ENCODE results near the gene CCDC196.

Gene CCDC196

DNA sequence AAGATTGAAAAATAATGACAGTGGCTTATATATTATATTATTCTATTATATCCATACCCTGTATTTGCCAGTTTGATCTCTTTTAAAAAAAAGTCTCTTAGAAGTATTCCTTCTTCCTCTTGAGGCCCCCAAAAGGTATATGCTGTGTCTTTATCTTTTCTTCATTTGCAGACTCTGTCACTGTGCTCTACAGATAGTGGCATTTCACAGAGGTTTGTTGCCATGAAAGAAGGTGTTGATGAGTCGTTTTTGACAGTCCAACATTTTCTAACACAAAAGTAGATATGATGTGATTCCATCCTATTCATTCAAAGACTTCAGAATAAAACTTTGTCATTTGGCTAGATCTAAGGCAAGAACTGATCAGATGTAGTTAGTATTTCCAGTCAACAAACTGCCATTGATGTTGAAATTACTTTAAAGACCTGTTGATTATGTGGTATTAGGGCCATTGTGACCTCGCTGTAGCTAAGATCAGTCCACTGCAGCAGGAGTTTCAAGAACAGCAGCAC, at the start of gene CCDC196:
CCDC196 (plus strand) TSS at position 462 of the 512 bp plus-strand sequence. CDS start 132 bp downstream, outside the sequence.
- FAIRE-seq: no peak

- no peak for FAIRE-seq
These were observed 45.4 kb upstream of the CCDC196 start for GRCh38 chr14:66440801-66441200.

GRCh38 chr14:66442953-66443571, 43.1 kb upstream of the CCDC196 start:
- no peak for FAIRE-seq

GRCh38 chr14:66443785-66444184, 42.4 kb upstream of the CCDC196 start:
- no peak for FAIRE-seq

DNA sequence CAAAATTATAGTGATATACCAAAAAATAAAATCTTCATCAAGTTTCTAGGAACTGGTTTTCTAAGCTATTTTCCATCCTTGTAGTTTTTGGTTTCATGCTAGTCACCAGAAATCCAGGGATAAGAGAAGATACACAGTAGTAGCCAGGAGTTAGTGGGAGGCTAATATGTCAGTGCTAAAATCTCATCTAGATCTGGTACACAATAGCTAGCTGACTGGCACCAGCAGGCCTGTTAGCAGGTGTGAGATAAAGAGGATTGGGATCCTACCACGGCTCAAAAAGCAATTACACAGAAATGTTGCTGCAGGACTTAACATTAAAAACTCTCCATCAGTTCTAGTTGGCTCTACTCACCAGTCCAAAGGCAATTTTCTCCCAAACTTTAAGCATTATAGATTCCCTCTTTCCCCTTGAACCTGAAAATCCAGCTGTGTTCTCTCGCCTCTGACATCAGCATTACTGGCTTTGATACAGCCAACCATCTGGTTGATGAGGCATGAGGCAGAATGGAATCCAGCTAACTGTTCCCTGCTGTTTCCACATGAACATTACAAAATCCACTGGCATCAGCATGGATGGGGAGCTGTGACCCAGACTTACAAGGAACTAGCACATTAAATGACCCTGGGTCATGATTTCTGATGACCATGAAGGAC, 41.8 kb upstream of the CCDC196 start:
- FAIRE-seq: no peak

- no peak for FAIRE-seq
These were observed 40.2 kb upstream of the CCDC196 start for GRCh38 chr14:66445936-66446335.

DNA sequence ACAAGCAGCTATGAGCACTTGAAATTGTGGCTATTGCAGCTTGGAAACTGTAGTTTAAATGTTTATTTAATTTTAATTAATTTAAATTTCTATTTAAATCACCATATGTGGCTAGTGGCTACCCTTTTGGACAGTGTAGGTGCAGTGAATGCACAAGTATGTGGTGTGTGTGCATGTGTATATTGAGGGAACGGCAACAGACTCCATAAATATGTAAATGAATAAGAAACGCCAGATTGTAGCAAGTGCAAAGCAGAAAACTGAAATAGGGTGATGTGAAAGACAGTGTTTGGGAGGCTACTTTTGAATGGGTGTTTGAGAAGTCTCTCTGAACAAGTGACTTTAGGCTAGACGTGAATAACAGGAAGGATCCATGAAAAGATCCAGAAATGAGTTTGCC, 32.7 kb upstream of the CCDC196 start:
- FAIRE-seq: no peak

- no peak for FAIRE-seq
These were observed 26.6 kb upstream of the CCDC196 start for GRCh38 chr14:66459603-66460002.

DNA sequence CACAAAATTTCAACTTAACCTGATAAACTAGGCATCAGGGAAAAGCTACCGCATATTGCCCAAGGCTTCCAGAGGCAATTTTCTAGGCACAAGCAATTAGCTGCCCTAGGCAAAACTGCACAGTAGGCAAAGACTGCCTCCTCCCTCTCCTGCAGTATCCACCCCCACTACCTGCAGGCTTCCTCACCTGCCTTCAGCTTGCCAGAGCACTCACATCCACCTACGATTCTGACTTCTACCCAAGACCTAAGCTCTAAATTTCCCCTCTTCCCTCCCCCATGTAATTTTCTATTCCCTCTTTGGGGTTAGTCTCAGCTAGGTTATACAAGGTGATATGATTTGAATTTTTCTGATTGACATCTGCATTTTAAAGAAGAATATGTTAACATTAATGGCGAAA, 21.9 kb upstream of the CCDC196 start:
- FAIRE-seq: no peak

- FAIRE-seq: no peak
These were observed 17.3 kb upstream of the CCDC196 start for GRCh38 chr14:66468778-66469367.

DNA sequence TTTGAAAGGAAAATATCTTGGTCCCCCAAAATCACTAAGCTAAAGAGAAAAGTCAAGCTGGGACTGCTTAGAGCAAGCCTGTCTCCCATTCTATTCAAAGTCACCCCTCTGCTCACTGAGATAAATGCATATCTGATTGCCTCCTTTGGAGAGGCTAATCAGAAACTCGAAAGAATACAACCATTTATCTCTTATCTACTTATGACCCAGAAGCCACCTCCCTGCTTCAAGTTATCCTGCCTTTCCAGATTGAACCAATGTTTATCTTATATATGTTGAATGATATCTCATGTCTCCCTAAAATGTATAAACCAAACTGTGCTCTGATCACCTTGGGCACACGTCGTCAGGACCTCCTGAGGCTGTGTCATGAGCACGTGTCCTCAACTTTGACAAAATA, 14.6 kb upstream of the CCDC196 start:
- FAIRE-seq: no peak

DNA sequence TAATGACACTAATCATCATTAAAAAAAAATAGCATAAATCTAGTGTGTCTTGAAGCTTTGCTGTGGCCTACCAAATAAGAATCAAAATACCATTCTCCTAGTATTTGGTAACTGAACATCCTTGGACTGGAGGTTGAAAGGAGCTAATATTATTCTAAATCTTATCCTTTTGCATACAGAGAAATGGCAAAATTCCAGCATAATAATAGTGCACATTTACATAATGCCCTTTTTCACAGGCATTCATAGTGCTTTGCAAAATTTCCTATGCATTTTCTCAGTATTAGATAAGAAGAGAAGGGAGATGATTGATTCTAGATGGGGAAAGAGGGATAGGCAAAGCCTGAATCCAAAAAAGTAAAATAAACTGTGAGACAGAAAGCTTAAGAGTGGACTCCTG, 13.9 kb upstream of the CCDC196 start:
- no peak for FAIRE-seq

DNA sequence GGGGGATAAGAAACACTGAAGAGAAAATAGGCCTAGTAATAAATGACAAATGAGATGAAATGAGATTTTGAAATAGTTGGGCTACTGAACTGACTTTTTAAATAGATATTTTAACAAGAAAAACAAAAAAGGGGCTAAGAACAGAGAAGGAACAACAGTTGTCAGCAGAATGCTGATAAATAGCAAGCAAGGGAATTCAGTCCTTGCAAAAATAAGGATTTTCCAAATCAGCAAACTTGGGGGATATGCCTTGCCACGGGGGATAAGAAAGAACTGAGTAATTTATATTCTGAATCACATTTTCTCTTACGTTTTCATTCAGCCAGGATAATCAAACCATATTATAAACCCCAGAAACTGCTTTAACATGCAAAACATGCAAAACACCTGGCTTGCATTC, 12.9 kb upstream of the CCDC196 start:
- FAIRE-seq: no peak

DNA sequence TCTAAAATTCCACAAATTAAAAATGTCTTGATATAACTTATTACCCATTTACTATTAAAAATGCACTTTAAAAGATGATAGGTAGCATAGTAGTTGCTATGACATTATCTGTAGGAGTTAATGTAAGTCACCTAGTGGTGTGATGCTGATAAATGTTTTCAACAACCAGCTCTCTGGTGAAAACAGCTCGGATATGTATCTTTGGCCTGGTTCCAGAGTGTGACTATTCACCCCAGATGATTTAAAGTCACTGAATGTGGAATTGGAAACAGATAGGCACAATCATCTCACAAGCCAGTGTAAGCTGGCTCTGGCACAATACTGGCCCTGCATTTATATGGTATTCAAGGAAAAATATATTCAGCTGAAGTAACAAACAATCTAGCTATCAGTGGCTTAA, 9.2 kb upstream of the CCDC196 start:
- FAIRE-seq: no peak

- no peak for FAIRE-seq
These were observed 8.6 kb upstream of the CCDC196 start for GRCh38 chr14:66477567-66477966.

GRCh38 chr14:66482873-66483272, 3.3 kb upstream of the CCDC196 start:
- no peak for FAIRE-seq

DNA sequence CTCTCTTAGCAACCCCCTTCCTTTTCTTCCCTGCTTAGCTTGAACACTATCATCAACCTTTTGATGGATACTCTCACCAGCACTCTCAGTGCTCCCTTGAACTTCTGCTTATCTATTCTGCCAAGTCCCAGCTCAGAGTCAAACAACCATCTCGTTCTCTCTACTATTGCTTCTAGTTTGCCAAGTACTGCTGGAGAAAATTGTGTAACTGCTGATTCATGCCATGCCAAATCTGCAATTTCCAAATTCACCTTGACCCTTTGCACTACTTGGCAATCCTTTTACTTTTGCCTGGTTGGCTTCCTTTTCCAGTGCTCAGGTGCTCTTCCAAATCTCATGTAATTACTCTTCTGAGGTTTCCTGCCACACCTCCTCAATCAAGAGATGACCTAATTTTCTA, 2.8 kb upstream of the CCDC196 start:
- FAIRE-seq: no peak

DNA sequence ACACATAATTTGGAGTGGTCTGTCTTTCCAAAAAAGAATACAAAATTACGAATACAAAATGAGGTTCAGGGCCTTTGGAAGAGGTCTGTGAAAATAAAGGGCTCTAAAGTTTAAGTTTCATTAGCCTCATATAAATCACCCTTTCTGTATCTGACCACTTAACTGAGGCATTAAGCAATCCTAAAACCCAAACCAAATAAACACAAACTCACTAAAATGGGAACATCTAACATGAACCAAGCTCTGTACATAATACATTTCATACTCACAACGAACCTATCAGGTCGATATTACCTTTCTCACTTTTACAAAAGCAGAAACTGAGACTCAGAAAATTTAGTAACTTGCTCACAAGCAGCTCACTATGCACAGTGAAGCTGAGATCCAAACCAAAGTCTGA, 1.1 kb upstream of the CCDC196 start:
- FAIRE-seq: no peak

- no peak for FAIRE-seq
These were observed 993 bp downstream of the CCDC196 start for GRCh38 chr14:66487164-66487563.

DNA sequence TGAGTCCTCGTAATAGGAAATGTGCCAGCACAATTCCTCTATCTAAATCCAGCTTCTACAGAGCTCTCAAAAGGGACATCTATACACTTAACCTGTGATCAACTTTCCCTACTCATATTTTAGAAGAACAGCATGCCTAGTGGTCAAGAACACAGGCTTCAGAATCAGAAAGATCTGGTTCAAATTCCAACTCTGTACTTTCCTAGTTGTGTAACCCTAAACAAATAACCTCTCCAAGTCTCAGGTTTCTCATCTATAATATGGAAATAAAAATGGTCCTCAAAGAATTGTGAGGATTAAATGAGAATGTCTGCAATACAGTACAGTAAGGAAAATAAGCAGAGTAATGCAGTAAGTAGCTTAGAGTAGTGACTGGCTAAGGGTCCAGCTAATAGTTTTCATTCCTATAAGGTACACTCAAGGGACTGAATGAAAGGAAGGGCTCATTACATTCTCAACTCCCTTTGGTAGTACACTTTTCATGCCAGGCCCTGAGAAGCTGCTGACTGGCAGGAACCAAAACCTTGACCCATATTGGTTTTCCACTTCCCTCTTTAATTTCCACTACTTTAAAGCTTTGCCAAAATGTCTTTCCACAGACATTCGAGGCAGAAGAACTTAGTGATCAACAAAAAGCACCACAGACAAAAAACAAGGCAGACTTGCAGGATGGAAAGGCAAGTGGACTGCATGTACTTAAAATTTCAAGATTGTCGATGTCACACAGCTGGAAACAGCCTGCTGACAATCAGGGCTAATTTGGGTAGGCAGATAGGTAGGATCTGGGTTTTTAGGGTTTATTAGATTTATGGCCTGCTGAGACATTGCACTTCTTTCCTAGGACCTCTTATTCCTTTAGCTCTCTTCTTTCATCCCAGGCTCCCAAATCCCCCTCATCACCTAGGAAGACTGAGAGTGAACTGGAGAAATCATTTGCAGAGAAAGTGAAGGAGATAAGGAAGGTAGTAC, 4.3 kb downstream of the CCDC196 start:
- FAIRE-seq: no peak

GRCh38 chr14:66493750-66494149, 7.6 kb downstream of the CCDC196 start:
- no peak for FAIRE-seq

- peak; percentile 33 for FAIRE-seq
These were observed 9.3 kb downstream of the CCDC196 start for GRCh38 chr14:66495218-66496098.

Measured in colon (tissue), 2 donors.